IPS-NIHi11 (cell line): ENCODE data around the gene ZNF385D.
A peak's percentile ranks its signal among the peaks of the same experiment; 100 is the strongest.

ENCODE experiments used
- DNase-seq: peaks from one replicate; pipeline ENCODE4 v3.0.0; 2012; ENCODE audit warnings: mixed read lengths, low spot score

ZNF385D gene

GRCh38 chr3:21670386-21670785 lies 80.6 kb downstream of the ZNF385D start:
- no peak for DNase-seq

GRCh38 chr3:21668012-21668411 lies 83.0 kb downstream of the ZNF385D start:
- no peak for DNase-seq

GRCh38 chr3:21665444-21666100 lies 85.4 kb downstream of the ZNF385D start:
- peak; percentile 58 for DNase-seq

GRCh38 chr3:21664996-21665395 lies 86.0 kb downstream of the ZNF385D start:
- DNase-seq, result no peak

GRCh38 chr3:21662403-21662802 lies 88.6 kb downstream of the ZNF385D start:
- no peak for DNase-seq

GRCh38 chr3:21654662-21655061 lies 96.3 kb downstream of the ZNF385D start:
- no peak for DNase-seq

GRCh38 chr3:21654241-21654640 lies 96.8 kb downstream of the ZNF385D start:
- no peak for DNase-seq

GRCh38 chr3:21649519-21649918 lies 101.5 kb downstream of the ZNF385D start:
- DNase-seq, result no peak

GRCh38 chr3:21647961-21648360 lies 103.0 kb downstream of the ZNF385D start:
- no peak for DNase-seq

GRCh38 chr3:21645121-21645897 lies 105.7 kb downstream of the ZNF385D start:
- DNase-seq, result no peak

- no peak for DNase-seq
Measured at GRCh38 chr3:21644268-21644667, 106.7 kb downstream of the ZNF385D start.

- DNase-seq, result no peak
Measured at GRCh38 chr3:21643752-21644151, 107.3 kb downstream of the ZNF385D start.

GRCh38 chr3:21642433-21642832 lies 108.6 kb downstream of the ZNF385D start:
- DNase-seq, result no peak

GRCh38 chr3:21641959-21642358 lies 109.1 kb downstream of the ZNF385D start:
- DNase-seq, result no peak

- no peak for DNase-seq
Measured at GRCh38 chr3:21638488-21638887, 112.5 kb downstream of the ZNF385D start.

- DNase-seq, result no peak
Measured at GRCh38 chr3:21634112-21634511, 116.9 kb downstream of the ZNF385D start.

GRCh38 chr3:21624524-21624923 lies 126.5 kb downstream of the ZNF385D start:
- DNase-seq, result no peak

- DNase-seq, result no peak
Measured at GRCh38 chr3:21621181-21621651, 129.8 kb downstream of the ZNF385D start.

GRCh38 chr3:21620511-21621155 lies 130.4 kb downstream of the ZNF385D start:
- no peak for DNase-seq

- DNase-seq, result no peak
Measured at GRCh38 chr3:21618695-21619094, 132.3 kb downstream of the ZNF385D start.

GRCh38 chr3:21613372-21614070 lies 137.5 kb downstream of the ZNF385D start:
- no peak for DNase-seq

GRCh38 chr3:21601178-21601577 lies 149.8 kb downstream of the ZNF385D start:
- no peak for DNase-seq
